HUES6 (cell line): Measurements from ENCODE around the gene CCDC73.

Experiments used
- H3K27ac ChIP-seq: 2 replicates; pipeline ENCODE4 v1.7.0; 2013; ENCODE audit warnings: low read depth, mild to moderate bottlenecking, low read length, inconsistent platforms
- H3K27me3 ChIP-seq: 2 replicates; pipeline ENCODE4 v1.6.1; 2013; ENCODE audit warnings: low read length; ENCODE audit not compliant: control insufficient read depth, insufficient read depth
- H3K36me3 ChIP-seq: 2 replicates; pipeline ENCODE4 v1.6.1; 2013; ENCODE audit warnings: low read length; ENCODE audit not compliant: control insufficient read depth, insufficient read depth
- H3K4me1 ChIP-seq: 2 replicates; pipeline ENCODE4 v1.6.1; 2013; ENCODE audit warnings: low read length; ENCODE audit not compliant: control insufficient read depth, insufficient read depth
- H3K4me3 ChIP-seq: 2 replicates; pipeline ENCODE4 v1.5.1; 2013; ENCODE audit warnings: low read depth, low read length
- H3K9ac ChIP-seq: one replicate; pipeline ENCODE4 v1.6.1; 2013; ENCODE audit warnings: mild to moderate bottlenecking, low read length
- H3K9me3 ChIP-seq: 2 replicates; pipeline ENCODE4 v1.6.1; 2013; ENCODE audit warnings: low read depth, low read length; ENCODE audit not compliant: control insufficient read depth, insufficient read depth

Gene CCDC73

DNA sequence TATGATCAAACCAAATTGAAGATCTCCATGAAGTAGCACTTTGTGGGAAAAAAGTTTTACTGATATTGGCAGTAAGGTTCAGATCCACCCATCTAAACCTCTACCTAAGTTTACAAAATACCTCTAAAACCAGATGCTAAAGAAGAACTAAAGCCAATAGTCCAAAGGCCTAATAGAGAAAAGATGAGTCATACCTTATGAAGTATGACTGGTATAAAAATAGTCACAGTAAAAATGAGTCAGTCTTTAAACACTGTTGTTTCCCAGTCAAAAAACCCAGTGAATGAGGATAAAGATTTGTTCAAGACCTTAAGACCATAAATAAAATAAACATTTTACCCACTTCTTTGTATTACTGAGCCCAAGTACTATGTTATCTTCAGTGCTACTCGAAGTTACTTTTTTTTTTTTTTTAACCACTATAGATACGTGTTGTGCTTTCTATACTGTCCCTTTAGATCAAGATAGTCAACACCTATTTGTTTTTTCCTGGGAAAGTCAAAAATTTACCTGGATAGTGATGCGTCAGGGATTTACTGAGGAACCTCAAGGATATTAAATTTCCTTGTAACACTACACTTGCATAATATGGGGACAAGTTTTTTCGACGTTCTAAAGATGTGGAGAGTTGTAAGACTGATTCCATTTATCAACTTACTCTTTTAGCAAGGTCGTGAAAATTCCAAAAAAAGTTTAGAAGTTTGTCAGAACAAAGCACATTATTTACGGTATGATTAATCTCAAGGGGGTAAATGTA, 87.3 kb downstream of the CCDC73 start:
- Histone ChIP-seq H3K4me3 (no peak overlapping the region), H3K9me3 (peaks cover 15% of the 10 kb centered on the region; the same call in 1 of the 2 replicates), H3K27ac (no peak overlapping the region), H3K27me3 (no peaks in the 10 kb centered on the region), H3K36me3 (no peaks in the 10 kb centered on the region), H3K4me1 (no peaks in the 10 kb centered on the region), H3K9ac (no peak overlapping the region)

DNA sequence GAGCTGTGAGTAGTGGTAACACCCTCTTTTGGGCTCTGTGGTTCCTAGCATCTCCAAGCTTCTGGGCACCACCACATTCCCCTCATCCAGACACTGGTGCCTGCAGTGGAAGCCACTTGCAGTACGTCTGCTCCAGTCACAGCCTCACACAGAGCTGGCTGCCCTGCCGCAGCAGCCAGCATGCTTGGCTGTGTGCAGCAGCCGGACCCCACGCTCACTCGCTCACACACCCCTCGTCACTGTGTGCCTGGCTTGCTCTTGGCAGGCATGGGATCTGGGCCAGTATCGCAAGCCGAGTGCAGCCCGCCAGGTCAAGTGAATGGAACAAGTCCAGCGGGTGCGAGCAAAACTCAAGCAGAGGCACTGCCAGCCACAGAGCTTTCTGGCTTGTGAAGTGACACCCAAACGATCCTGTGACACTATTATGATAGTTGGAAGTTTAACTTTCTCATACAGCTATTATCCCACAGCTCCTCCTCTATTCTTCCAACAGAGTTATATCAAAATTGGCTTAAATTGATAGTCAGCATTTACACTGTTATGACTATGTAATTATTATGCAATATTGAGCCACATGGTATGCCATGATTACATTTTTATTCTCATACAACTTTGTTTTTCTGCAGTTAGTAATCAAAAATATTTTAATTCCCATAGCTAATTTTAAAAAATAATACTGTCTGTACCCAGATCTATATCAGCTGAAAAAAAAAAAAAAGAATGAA, 89.0 kb downstream of the CCDC73 start:
- H3K36me3 ChIP-seq: no peaks in the 10 kb centered on the region

GRCh38 chr11:32704775-32705174, 89.7 kb downstream of the CCDC73 start:
- no peaks in the 10 kb centered on the region for H3K27me3 ChIP-seq
- no peak overlapping the region for H3K9ac ChIP-seq
- H3K4me3 ChIP-seq: no peak overlapping the region
- no peaks in the 10 kb centered on the region for H3K4me1 ChIP-seq
- peaks cover 15% of the 10 kb centered on the region; the same call in 1 of the 2 replicates for H3K9me3 ChIP-seq
- no peak overlapping the region for H3K27ac ChIP-seq
- H3K36me3 ChIP-seq: no peaks in the 10 kb centered on the region

More for the DNA sequence above, 89.0 kb downstream of the CCDC73 start:
- H3K9ac ChIP-seq: no peak overlapping the region
- no peak overlapping the region for H3K27ac ChIP-seq
- H3K4me1 ChIP-seq: no peaks in the 10 kb centered on the region
- no peaks in the 10 kb centered on the region for H3K27me3 ChIP-seq
- no peak overlapping the region for H3K4me3 ChIP-seq
- peaks cover 15% of the 10 kb centered on the region; the same call in 1 of the 2 replicates for H3K9me3 ChIP-seq

DNA sequence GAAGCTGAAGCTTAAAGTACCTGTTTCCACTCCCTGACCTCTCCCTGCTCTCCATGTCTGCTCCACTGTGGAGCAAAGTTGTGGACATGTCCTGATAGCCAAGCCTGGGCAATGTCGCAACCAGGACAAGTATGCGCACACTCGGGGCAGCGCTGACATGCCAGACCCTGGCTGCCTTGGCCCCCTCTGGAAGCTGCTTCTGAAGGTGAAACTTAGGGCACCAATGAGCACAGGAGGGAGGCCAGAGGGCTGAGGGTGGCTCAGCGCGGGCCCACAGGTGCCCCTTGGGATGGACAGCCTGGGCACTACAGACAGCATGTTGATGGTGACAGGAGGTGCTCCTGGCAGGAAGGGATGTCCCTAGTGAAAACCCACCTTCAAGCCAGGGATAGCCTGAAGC, 90.2 kb downstream of the CCDC73 start:
- peaks cover 15% of the 10 kb centered on the region; the same call in 1 of the 2 replicates for H3K9me3 ChIP-seq
- no peak overlapping the region for H3K9ac ChIP-seq
- H3K27me3 ChIP-seq: no peaks in the 10 kb centered on the region
- no peaks in the 10 kb centered on the region for H3K4me1 ChIP-seq
- H3K4me3 ChIP-seq: no peak overlapping the region
- no peaks in the 10 kb centered on the region for H3K36me3 ChIP-seq
- H3K27ac ChIP-seq: no peak overlapping the region

GRCh38 chr11:32701616-32702015, 92.8 kb downstream of the CCDC73 start:
- Histone ChIP-seq H3K9me3 (peaks cover 15% of the 10 kb centered on the region; the same call in 1 of the 2 replicates), H3K27ac (no peak overlapping the region), H3K9ac (no peak overlapping the region), H3K4me3 (no peak overlapping the region), H3K27me3 (no peaks in the 10 kb centered on the region), H3K4me1 (no peaks in the 10 kb centered on the region), H3K36me3 (no peaks in the 10 kb centered on the region)

DNA sequence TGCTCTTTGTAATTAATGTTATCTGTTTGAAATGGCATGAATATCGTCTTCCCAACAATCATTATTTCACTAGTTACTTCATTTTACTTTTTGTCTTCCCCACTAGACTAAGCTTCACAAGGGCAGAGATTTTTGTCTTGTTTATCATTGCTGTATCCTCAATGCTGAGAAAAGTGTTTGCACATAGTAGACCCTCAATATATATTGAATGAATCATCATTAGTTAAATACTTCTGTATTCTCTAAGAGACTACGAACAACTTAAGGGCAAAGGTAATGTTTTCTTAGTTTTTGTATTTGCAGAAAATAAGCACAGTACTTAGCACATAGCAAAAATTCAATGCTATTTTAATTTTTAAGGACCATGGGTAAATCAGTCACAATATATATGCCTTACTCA, 95.9 kb downstream of the CCDC73 start:
- Histone ChIP-seq H3K36me3 (no peaks in the 10 kb centered on the region), H3K4me3 (no peak overlapping the region), H3K4me1 (peaks cover 4% of the 10 kb centered on the region; the same call in 1 of the 2 replicates), H3K9ac (no peak overlapping the region), H3K27me3 (no peaks in the 10 kb centered on the region), H3K27ac (no peak overlapping the region), H3K9me3 (no peaks in the 10 kb centered on the region)

GRCh38 chr11:32671051-32671450, 123.4 kb downstream of the CCDC73 start:
- no peaks in the 10 kb centered on the region for H3K27me3 ChIP-seq
- peaks cover 15% of the 10 kb centered on the region for H3K9me3 ChIP-seq
- no peak overlapping the region for H3K4me3 ChIP-seq
- H3K36me3 ChIP-seq: no peaks in the 10 kb centered on the region
- H3K4me1 ChIP-seq: no peaks in the 10 kb centered on the region
- no peak overlapping the region for H3K27ac ChIP-seq
- H3K9ac ChIP-seq: no peak overlapping the region

DNA sequence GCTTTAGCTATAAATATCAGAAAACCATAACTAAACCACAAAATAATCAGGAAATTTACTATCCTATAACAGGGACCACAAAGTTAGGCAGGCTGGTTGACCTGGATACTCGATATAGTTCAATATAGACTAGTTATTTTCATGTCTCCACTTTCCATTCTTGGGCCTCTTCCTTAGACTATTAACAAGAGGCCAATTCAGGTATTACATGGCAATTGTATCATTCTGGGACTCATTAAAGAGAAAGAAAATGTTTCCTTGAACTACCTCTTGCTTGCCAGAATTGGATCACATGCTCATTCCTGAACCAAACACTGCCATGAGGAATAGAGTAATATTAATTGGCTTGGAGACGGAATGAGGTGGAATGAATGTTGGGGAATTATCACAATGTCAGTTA, 134.8 kb downstream of the CCDC73 start:
- no peaks in the 10 kb centered on the region for H3K27me3 ChIP-seq
- no peak overlapping the region for H3K9ac ChIP-seq
- H3K27ac ChIP-seq: no peak overlapping the region
- H3K36me3 ChIP-seq: no peaks in the 10 kb centered on the region
- no peaks in the 10 kb centered on the region for H3K4me1 ChIP-seq
- H3K9me3 ChIP-seq: no peaks in the 10 kb centered on the region
- no peak overlapping the region for H3K4me3 ChIP-seq

- no peaks in the 10 kb centered on the region for H3K27me3 ChIP-seq
- H3K9me3 ChIP-seq: no peaks in the 10 kb centered on the region
- H3K4me3 ChIP-seq: no peak overlapping the region
- H3K36me3 ChIP-seq: no peaks in the 10 kb centered on the region
- H3K4me1 ChIP-seq: no peaks in the 10 kb centered on the region
- no peak overlapping the region for H3K9ac ChIP-seq
- H3K27ac ChIP-seq: no peak overlapping the region
These were observed 135.6 kb downstream of the CCDC73 start for GRCh38 chr11:32658639-32659406.

GRCh38 chr11:32643526-32643925, 150.9 kb downstream of the CCDC73 start:
- Histone ChIP-seq H3K27ac (no peak overlapping the region), H3K9me3 (no peaks in the 10 kb centered on the region), H3K36me3 (no peaks in the 10 kb centered on the region), H3K4me3 (no peak overlapping the region), H3K27me3 (no peaks in the 10 kb centered on the region), H3K4me1 (no peaks in the 10 kb centered on the region), H3K9ac (no peak overlapping the region)

- Histone ChIP-seq H3K9me3 (no peaks in the 10 kb centered on the region), H3K27me3 (no peaks in the 10 kb centered on the region), H3K4me3 (no peak overlapping the region), H3K36me3 (no peaks in the 10 kb centered on the region), H3K27ac (no peak overlapping the region), H3K9ac (no peak overlapping the region), H3K4me1 (no peaks in the 10 kb centered on the region)
These were observed 153.1 kb downstream of the CCDC73 start for GRCh38 chr11:32641361-32641760.
